Non-pigmented ciliary epithelial cell (primary cell): ENCODE results near the gene CCL3.
"Not testable (repeated sequence)": the region's sequence is repeated elsewhere in the genome, so short reads cannot be mapped to it uniquely, and the experiment has no call there.

Experiments used
- DNase-seq: peaks from one replicate; pipeline ENCODE4 v3.0.0-alpha.2; 2010; ENCODE audit warnings: low read depth

Gene CCL3

GRCh38 chr17:36086791-36087190 is 3.2 kb downstream of the CCL3 start:
- no peak for DNase-seq

DNA sequence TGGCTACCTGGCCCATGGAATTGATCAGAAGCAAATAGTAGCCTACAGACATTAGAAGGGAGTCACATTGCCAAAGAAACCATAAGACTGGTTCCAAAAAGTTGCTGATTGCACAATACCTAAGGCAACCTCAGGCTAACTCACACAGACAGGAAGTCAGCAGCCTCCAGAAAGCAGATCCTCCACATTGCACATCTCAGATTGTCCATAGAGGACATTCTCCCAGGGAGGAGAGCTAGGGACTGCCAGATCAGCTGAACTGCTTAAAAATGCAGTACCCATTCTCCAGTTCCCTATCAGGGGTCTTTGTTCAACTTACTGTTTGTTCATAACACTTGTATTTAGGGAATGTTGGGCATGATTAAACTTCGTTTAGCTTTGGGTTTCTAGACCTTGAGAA is 4.2 kb downstream of the CCL3 start:
- no peak for DNase-seq

GRCh38 chr17:36083691-36084090 is 6.3 kb downstream of the CCL3 start:
- not testable (repeated sequence) for DNase-seq

- DNase-seq, result not testable (repeated sequence)
These were observed 7.3 kb downstream of the CCL3 start for GRCh38 chr17:36082482-36083120.

DNA sequence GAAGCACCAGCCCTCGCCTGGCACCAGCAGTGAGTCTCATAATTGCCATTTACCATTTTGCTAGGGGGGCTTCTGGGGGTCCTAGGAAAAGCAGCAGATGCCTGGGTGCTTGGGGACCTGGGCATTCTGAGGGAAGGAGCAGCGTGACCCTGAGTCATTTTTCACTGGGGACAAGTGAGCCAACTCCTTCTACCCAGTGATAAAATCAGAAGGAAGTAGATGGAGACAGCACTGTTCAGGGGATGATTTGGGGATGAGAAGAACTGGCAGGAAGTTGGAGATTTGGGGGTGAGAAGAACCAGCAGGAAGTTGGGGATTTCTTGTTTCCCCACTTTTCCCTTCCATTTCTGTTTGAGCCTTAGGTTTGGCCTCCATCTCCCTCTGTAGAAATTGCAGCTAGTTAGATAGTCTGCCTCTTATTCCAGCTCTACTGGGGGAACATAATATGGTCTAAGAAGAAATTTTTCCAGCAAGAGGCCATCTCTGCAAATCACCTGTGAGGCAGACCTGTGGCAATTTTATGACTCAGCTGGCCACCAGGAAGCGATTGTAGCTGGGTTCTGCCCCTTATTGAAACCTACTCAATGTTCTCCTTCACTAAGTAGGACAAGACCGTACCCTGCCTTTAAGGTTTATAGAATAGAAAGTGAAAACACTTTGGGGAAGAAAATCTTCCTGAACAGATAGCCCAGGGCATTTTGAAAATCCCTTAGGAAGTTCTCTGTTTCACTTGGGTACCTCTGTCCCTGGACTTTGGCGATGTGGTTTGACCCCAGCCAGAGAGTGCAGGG is 8.1 kb downstream of the CCL3 start:
- DNase-seq, result not testable (repeated sequence)

DNA sequence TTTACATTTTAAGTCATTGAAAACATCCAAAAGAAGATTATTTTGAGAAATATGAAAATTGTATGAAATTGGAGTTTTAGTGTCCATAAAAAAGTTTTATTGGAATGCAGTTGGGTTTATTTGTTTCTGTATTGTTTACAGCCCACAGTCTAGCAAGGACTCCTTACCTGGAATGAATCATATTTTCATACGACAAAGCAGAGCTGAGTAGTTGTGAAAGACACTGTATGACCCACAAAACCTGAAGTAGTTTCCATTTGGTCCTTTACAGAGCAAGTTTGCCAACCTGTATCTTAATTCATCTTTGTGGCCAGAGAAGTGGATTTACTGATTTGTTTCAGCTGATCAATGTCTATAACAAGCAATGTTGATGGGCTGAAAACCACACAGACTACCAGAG is 15.6 kb downstream of the CCL3 start:
- DNase-seq, result no peak

- no peak for DNase-seq
These were observed 17.4 kb downstream of the CCL3 start for GRCh38 chr17:36072431-36073121.

- no peak for DNase-seq
These were observed 18.2 kb downstream of the CCL3 start for GRCh38 chr17:36071751-36072150.

GRCh38 chr17:36070427-36070826 is 19.5 kb downstream of the CCL3 start:
- DNase-seq, result no peak

DNA sequence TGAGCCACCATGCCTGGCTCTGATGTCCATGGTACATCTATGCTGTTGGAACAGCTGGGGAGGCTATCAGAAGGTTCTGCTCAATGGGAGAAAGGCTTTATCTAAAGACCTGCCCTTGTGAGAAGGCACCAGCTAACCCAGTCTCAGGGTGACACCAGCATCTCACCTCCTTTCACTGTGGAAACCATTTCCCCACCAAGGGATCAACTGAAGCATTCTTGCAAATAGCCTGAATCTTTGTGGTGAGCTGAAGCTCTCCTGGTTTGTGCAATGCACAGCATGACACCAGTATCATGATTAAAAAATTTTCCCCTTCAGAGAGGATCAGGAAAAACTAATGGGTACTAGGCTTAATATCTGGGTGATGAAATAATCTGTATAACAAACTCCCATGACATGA is 20.8 kb downstream of the CCL3 start:
- no peak for DNase-seq

GRCh38 chr17:36068524-36068923 is 21.4 kb downstream of the CCL3 start:
- DNase-seq, result no peak

DNA sequence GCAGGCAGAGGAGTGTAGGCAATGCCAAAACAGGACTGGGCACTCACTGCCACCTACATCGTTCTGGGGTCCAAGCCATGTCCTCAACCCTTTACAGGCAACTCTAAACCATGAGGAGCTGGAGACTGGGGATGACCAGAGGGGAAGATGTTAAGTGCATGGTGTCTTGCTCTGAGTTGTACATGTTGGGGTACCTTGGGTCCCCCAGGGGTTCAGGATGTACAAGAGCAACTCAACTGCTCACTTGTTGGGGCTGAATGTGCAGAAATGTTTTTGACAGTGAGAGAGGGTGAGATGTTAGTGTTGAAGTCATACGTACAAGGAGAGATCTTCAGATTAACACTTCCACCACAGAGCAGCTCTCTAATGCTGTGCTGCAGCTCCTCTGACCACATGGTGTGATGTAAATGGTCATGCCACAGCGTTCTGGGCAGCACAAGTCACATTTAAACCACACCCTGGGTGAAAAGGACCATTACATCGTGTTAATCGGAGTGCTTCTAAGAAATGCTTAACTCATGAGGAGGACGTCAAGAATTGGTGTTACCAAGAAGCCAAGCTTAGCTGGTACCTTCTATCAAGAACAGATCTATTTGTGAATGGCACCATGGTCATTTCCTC is 23.5 kb downstream of the CCL3 start:
- DNase-seq, result no peak

DNA sequence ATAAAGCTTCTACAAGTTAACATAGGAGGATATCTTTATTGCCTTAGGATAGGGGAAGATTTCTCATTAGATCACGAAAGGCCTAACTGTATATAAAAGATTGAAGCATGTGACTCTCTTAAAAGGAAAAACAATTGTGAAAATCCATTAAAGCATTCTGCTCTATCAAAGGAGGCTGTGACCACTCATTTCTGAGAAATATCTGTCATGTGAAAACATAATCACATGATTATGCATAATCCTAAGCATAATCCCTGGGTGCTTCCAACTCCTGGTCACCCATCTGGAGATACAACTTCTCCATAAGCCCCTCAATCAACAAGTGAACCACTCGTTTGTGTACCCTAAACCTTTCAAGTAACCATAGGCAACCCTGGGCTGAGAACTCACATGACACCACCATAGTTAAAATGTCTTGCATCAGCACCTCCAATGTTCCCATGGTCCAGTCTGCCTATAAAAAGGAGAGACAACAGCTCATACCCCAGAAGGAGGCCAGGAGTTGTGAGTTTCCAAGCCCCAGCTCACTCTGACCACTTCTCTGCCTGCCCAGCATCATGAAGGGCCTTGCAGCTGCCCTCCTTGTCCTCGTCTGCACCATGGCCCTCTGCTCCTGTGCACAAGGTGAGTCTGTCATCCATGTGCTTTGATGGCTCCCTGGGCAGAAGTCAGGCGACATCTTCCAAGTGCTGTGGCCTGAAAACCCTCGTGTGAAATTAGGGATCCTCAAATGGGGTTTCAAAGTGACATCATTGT is 26.0 kb downstream of the CCL3 start, which contains the start of gene CCL18:
Gene CCL18, plus strand, starts transcription at position 487 of the 756 bp plus-strand sequence. Its CDS starts 71 bp downstream, at position 558.
- no peak for DNase-seq

DNA sequence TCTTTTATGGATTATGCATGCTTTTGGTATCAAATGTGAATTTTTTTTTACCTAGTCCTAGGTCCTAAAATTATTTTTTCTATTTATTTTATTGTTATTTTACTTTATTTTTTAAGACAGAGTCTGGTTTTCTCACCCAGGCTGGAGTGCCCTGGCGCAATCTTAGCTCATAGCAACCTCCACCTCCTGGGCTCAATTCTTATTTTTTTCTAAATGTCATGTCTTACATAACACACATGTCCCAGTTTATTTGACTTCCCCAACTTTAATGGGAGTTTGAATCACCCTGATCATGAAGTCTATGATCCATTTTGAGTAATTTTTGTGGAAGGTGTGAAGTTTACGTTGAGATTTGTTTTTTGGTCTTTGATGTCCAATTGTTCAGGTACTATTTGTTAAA is 29.1 kb downstream of the CCL3 start:
- DNase-seq, result no peak

DNA sequence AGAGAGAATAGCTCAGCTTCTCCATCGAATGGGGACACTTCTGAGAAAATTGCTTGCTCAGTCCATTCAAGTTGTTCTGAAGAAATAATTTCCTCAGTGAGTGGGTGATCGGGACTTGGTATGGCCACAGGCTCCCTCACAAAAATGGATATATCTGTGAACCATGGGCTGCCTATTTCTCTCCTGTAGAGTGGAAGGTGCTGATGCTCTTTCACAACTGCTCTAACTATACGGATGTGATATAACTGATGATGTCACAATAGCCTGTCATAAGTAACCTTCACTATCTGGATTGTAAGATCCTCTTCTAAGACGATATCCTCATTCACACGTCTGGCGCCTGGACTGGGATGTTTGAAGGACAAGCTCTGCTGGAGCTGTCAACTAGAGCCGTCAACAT is 30.5 kb downstream of the CCL3 start:
- no peak for DNase-seq

GRCh38 chr17:36057911-36058310 is 32.0 kb downstream of the CCL3 start:
- no peak for DNase-seq

GRCh38 chr17:36055921-36056520 is 33.9 kb downstream of the CCL3 start:
- DNase-seq, result no peak

DNA sequence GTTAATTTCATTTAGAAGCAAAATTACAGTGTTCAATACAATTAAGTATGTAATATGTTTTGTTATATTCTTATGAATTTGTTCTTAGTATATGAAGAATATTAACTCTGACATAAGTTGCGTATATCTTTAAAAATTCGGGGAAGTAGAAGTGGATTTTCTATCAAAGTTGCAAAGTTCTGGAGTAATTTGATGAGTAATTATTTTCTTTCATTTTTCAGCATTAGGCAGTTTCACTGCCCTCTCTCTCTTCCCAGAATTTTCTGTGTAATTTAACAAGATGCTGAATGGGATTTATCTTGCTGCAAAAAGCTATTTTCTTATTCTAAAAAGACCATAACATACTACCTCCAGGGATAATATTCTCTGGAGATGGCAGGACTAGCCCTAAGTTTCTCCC is 34.8 kb downstream of the CCL3 start:
- DNase-seq, result no peak

DNA sequence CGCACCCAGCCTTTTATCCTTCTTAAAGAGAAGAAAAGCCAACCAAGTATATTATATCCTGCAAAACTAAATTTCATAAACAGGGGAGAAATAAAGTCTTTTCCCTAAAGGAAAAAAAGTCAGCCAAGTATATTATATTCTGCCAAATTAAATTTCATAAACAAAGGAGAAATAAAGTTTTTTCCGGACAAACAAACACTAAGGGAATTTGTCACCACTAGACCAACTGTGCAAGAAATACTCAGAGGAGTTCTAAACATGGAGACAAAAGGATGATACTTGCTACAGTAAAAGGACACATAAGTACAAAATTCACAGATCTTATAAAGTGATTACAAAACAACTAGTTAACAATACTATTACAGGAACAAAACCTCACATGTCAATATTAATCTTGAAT is 40.3 kb downstream of the CCL3 start:
- DNase-seq, result no peak

DNA sequence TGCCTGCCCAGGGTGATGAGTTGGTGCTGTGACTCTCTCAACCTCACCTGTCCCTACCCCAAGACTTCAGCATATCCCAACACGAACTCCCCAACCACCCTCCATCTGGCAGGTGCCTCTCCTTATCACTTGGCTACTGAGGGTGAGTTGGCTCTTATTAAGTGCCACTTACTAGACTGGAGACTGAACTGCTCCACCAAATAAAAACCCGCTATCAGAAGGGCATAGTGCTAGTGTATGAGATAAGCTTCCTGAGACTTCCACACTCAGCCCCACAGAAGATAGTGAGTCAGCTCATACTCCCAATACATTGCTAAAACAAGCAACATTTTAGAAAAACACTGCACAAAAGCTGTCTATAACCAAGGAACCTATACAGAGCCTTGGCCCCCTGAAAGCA is 41.9 kb downstream of the CCL3 start:
- no peak for DNase-seq
